ENCODE data around the gene PCP2.

The PCP2 gene

DNA sequence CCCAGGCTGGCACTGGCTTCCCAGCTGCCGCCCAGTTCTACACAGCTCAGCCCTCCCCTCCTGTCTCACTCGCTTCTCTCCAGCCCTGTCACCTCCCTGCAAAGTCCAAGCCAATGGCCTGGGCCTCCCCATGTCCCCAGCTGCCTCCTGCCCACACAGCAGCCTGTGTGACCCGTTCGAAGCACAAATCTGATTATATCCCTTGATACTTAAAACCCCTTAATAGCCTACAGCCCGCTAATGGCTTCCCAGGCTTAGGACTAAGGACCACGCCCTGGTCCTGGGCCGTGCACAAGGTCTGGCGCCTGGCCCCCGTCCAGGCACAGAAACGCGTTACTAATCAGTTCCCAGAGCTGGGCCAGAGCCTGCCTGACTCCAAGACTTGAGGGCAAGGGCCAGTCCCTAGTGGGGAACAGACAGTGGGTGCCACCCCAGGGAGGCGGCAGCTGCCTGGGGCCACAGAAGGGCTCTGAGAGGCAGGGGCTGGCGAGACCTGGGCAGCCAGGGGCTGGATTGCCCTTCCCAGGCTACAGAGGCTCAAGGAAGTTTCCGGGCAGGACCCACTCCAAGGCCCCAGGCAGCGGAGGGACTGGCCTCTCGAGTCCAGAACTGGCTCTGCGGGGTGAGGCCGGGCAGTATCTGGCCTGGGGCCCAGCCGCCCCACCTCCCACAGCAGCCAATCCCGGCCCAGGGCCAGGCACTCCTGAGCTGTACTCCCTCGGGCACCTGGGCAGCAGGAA is 14.6 kb downstream of the PCP2 start:
- no peak for DNase-seq (ENCODE audit: low read depth in 3 of 3)

DNA sequence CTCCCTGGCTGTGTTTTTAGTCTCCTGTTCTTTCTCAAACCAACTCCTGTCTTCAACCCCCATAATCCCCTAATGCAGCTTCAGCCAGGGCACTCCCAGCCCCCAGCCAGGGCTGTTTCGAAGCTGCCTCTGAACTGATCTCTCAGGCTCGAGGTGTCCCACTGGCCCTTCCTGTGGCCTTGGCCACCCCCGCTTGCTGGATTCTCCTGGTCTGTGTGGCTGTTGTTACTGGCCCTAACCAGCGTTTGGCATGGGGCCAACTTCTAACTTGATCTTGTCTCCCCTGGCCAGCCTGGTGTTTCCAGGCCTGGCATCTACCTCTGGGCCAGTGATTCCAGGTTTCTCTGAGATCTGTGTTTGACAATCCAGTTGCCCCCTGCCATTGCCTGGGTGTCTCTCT is 15.2 kb downstream of the PCP2 start:
- no peak for DNase-seq (ENCODE audit: low read depth in 3 of 3)

DNA sequence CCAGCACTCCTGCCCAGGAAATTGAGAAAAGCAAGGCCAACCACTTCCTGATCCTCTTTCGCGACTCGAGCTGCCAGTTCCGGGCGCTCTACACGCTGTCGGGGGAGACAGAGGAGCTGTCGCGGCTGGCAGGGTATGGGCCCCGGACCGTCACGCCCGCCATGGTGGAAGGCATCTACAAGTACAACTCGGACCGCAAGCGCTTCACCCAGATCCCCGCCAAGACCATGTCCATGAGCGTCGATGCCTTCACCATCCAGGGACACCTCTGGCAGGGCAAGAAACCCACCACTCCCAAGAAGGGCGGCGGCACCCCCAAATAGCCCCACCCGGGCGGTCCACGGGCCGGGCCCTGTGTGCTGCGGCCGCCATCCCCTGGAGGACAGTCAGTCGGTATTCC is 15.8 kb downstream of the PCP2 start:
- DNase-seq (ENCODE audit: low read depth in 3 of 3) = no peak

DNA sequence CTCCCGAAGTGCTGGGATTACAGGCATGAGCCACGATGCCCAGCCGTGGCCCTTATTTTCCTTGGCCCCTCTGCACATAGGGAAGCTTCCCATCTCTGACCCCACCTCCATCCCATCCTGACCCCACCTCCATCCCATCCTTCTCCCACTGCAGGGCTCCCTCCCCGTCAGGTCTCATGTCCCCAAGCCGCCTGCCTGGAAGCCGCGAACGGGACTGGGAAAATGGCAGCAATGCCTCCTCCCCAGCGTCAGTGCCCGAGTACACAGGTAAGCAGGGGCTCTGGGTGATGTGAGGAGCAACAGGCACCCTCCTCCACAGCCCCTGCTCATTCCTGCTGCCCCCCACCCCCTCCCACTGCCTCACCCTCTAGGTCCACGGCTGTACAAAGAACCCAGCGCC is 16.3 kb downstream of the PCP2 start:
- DNase-seq (ENCODE audit: low read depth in 3 of 3) = no peak

DNA sequence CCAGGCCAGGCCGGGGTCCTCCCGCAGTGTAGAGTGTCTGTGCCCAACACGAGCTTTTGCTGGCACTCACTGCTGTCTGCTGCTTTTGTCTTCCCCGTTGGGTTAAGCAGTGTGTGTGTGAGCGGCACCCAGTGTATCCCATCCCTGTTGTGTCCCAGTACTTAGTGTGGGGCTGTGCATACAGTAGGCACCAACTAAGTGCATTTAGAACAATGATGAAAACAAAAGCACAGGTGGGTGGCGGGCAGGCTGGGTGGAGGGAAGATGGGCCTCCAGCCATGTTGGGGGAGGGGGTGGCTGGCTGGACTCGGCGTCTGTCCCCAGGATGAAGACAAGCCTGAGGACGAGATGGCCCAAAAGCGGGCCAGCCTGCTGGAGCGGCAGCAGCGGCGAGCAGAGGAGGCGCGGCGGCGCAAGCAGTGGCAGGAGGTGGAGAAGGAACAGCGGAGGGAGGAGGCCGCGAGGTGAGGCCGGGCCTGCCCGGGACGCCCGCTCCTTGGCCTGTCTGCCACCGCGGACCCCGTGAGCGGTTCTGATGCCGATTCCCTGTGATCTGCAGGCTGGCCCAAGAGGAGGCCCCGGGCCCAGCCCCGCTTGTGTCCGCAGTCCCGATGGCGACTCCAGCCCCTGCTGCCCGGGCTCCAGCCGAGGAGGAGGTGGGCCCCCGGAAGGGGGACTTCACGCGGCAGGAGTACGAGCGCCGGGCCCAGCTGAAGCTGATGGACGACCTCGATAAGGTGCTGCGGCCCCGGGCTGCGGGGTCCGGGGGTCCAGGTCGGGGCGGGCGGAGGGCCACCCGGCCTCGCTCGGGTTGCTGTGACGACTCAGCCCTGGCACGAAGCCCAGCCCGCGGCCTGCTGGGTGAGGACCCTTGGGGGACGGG is 18.4 kb downstream of the PCP2 start:
- no peak for DNase-seq (ENCODE audit: low read depth in 3 of 3)

DNA sequence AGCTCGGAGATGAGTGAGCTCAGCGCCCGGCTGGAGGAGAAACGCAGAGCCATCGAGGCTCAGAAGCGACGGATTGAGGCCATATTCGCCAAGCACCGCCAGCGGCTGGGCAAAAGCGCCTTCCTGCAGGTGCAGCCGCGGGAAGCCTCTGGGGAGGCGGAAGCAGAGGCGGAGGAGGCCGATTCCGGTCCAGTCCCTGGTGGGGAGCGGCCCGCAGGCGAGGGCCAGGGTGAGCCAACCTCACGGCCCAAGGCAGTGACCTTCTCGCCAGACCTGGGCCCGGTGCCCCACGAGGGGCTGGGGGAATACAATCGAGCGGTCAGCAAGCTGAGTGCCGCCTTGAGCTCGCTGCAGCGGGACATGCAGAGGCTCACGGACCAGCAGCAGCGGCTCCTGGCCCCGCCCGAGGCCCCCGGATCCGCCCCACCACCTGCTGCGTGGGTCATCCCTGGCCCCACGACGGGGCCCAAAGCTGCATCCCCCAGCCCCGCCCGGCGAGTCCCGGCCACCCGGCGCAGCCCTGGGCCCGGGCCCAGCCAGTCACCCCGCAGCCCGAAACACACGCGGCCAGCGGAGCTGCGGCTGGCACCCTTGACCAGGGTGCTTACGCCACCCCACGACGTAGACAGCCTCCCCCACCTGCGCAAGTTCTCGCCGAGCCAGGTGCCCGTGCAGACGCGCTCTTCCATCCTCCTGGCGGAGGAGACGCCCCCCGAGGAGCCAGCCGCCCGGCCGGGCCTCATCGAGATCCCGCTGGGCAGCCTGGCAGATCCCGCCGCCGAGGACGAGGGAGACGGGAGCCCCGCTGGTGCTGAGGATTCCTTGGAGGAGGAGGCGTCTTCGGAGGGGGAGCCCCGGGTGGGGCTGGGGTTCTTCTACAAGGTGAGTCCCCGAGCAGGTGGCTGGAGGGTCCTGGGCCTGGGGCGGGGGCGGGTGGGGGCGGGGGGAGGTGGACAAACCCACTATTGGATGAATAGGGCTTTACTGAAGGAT is 20.9 kb downstream of the PCP2 start:
- no peak for DNase-seq (ENCODE audit: low read depth in 3 of 3)

DNA sequence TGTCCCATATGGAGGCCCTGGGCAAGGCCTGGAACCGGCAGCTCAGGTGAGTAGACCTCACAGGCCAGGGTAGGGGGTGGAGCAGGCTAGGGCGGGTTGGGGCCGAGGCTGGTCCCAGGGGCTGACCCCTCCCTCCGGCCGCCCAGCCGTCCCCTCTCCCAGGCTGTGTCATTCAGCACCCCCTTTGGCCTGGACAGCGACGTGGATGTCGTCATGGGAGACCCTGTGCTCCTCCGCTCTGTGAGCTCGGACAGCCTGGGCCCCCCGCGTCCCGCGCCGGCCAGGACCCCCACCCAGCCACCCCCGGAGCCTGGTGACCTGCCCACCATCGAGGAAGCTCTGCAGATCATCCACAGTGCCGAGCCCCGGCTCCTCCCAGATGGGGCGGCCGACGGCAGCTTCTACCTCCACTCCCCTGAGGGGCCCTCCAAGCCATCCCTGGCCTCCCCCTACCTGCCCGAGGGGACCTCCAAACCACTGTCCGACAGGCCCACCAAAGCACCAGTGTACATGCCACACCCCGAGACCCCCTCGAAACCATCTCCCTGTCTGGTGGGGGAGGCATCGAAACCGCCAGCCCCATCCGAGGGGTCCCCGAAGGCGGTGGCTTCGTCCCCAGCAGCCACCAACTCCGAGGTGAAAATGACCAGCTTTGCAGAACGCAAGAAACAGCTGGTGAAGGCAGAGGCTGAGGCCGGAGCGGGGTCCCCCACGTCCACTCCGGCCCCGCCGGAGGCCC is 21.8 kb downstream of the PCP2 start:
- DNase-seq (ENCODE audit: low read depth in 3 of 3) = no peak

DNA sequence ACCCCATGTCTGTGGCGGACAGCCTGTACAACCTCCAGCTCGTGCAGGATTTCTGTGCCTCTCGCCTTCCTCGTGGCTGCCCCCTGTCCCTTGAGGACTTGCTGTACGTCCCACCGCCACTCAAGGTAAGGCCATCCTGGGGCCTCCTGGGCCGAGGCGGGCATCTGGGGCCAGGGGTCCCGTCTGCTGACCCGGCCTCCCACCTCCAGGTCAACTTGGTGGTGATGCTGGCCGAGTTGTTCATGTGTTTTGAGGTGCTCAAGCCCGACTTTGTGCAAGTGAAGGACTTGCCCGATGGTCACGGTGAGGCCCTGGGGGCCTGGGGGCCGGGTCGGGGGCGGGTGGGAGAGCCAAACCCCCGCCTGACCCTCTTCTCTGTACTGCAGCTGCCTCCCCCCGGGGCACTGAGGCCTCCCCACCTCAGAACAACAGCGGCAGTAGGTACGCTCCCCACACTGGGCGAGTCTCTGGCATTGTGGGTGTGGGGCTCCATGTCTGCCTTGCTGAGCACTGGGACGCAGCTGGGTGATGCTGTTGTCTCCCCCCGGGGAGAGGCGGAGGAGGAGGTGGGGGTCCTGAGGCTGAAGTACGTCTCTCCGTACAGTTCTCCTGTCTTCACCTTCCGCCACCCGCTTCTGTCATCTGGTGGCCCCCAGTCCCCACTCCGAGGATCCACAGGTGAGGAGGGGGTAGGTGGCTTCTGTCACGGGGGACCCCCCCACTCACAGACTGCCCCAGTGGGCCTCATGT is 22.9 kb downstream of the PCP2 start:
- DNase-seq (ENCODE audit: low read depth in 3 of 3) = no peak

DNA sequence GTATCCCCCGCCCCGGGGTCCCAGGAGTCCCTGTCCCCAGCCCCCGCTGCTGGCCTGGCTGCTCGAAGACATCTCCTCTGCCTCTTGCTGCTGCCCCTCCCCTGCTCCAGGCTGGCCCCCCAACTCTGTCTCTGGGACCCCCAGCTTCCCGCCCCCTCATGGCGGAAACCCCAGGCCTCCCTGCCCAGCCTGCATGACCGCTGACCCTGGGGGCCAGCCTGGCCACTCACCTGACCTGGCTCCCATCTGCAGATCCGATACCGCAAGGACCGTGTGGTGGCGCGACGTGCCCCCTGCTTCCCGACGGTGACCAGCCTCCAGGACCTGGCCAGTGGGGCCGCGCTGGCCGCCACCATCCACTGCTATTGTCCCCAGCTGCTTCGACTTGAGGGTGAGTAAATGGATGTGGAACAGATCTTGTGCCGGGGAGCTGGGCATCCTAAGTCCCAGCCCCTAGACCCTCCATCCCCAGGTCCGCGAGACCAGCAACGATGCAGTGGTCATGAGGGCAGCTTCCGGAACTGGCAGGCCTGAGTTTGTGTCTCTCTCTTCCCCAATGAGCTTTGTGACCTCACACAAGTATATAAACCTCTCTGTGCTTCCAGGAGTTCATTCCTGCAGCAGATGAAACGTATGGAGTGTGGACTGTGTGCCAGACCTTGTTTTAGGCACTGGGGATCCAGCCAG is 25.5 kb downstream of the PCP2 start:
- no peak for DNase-seq (ENCODE audit: low read depth in 3 of 3)

DNA sequence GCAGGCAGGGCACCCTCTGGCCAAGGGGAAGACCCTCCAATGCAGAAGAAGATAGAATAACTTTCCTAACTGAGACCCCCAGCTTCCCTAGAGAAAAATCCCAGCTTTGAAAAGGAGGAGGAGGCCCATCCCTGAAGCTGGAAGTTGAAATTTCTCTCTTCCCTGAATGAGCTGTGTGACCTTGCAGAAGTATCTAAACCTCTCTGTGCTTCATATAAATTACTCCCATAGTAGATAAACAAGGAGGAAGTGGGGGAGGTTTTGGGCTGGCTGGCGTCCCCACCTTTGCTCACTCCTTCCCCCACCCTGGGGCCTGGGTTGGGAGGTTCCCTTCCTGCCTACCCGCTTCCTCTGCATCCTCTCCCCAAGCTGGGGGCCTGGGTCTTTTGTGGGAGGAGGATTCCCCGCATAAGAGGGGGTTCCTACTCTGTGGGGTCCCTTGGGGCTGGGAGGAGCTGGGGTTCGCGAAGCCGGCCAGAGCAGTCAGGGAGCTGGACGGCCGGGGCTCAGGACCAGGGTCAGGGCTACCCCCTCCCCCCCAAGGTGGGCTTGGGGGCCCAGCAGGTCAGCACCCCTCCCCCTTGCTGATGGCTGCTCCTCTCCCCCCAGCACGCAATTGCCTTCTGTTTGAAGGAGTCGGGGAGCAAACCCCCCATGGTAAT is 26.2 kb downstream of the PCP2 start:
- DNase-seq (ENCODE audit: low read depth in 3 of 3) = no peak

DNA sequence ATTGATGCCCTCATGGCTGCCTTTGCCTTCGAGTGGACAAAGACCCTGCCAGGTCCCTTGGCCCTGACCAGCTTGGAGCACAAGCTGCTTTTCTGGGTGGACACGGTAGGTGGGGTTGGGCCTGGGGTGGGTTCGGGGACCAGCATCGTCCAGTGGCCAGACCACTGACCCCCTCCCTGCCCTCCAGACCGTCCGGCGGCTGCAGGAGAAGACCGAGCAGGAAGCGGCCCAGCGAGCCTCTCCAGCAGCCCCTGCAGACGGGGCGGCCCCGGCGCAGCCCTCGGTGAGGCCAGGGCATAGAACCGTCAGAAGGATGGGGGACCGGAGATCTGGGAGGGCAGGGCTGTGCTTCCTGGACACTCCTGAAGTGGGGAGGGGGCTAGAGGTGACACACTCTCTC is 27.2 kb downstream of the PCP2 start:
- DNase-seq (ENCODE audit: low read depth in 3 of 3) = no peak

DNA sequence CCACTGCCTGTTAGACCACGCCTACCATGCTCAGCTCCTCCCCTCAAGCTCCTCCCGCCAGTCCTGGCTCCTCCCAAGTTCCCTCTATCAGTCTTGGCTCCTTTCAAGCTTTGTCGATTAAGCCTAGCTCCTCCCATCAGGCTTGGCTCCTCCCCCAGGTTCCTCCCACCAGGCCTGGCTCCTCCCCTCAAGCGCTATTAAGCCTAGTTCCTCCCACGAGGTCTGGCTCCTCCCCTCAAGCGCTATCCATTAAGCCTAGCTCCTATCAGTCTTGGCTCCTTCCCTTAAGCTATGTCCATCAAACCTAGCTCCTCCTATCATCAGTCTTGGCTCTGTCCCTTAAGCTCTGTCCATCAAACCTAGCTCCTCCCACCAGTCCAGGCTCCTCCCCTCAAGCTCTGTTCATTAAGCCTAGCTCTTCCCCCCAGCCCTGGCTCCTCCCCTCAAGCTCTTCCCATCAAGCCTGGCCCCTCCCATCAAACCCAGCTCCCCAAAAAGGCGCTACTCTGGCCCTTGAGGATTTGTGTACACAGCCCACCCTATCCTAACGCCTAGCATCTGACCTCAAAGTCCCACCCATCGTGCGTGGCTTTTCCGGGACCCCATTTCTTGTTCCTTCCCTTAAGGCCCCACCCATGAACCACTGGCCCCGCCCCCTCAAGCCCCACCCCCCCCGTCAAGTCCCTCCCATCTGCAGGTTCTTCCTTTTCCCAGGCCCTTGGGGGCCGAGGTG is 27.9 kb downstream of the PCP2 start:
- peak in 2 of 3 donors; percentile 36 to 43 for DNase-seq (ENCODE audit: low read depth in 3 of 3)

DNA sequence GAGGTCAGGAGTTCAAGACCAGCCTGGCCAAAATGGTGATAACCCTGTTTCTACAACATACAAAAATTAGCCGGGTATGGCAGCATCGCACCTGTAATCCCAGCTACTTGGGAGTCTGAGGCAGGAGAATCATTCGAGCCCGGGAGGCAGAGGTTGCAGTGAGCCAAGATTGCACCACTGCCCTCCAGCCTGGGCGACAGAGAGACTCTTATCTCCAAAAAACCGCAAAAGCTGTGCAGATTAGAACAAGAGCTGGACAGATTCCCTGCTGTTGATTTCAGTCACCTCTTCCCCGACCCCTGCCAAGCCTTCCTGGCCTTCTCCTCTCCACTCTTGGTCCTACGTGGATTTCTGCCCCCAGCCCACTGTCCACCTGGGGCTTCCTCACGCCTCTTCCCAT is 29.6 kb downstream of the PCP2 start:
- no peak for DNase-seq (ENCODE audit: low read depth in 3 of 3)

DNA sequence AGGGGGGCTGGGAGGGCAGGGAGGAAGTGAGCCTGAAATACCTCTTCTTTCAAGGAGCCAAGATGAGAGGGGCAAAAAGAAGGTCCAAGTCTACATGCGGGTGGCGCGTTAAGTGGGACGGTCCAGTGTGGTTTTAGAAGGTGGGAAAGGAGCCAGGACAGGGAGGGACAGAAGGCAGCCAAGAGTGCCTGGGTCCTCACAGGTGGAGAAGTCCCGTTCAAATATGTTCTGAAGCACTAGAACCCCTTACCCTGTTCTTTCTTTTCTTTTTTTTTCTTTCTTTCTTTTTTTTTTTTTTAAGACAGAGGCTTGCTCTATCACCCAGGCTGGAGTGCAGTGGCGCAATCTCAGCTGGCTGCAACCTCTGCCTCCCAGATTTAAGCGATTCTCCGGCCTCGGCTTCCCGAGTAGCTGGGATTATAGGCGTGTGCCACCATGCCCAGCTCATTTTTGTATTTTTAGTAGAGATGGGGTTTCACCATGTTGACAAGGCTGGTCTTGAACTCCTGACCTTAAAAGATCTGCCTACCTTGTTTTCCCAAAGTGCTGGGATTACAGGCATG is 30.5 kb downstream of the PCP2 start:
- DNase-seq (ENCODE audit: low read depth in 3 of 3) = no peak

DNA sequence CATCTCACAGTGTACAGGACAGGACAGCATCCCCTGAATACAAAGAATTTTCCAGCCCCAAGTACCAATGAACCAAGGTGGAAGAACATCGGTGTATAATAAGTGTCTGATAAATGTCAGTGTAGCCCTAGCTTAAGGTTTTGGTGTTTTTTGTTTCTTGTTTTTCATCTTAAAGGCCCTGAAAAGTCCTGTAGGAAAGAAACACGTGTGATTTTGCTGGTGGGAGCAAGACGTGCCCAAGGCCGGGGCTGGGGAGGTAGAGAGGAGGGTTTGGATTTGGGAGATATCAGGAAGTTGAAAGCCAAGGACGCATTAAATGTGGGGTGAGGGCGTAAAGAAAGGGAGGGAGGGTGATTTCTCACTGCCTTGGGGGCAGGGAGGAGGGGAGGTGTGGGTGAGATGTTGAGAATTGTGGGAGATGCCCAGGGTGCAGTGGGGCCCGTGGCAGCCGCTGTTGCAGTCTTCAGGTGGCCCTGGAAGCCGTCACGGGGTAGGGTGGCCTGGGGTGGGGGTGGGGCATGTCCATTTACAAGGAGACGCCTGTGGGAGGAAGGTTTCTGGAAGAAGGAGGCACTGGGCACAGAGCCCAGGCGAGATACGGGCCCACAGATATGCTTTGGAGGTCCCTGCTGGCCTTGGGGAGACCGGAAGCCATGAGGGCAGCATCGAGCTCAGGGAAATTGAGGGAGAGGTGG is 31.1 kb downstream of the PCP2 start:
- DNase-seq (ENCODE audit: low read depth in 3 of 3) = no peak

DNA sequence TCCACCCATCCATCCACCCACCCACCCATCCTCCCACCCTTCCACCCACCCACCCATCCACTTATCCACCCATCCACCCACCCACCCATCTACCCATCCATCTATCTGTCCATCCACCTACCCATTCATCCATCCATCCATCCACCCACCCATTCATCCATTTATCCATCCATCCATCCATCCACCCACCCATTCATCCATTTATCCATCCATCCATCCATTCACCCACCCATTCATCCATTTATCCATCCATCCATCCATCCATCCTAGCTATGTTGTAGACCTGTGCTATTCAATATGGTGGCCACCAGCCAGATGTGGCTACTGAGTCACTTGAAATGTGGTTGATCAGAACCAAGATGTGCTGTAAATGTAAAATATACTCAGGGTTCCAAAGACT is 32.8 kb downstream of the PCP2 start:
- no peak for DNase-seq (ENCODE audit: low read depth in 3 of 3)

DNA sequence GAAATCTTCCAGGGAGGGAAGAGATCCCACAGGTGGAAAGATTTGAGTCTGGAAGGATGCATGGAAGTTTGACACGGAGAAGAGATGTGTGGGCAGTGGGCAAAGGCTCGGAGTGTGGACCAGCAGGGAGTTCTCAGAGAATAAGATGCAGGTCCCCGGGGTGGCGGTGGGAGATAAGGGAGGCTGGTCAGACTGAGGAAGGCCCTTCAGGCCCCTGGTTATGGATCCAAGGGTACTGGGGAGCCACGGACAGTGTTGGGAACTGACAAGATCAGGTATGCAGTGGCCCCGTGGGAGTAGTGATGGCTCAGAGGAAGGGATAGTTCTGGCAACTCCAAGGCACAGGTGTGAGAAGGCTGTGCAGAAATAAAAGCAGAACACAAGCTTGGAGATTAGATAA is 35.3 kb downstream of the PCP2 start:
- DNase-seq (ENCODE audit: low read depth in 3 of 3) = no peak

DNA sequence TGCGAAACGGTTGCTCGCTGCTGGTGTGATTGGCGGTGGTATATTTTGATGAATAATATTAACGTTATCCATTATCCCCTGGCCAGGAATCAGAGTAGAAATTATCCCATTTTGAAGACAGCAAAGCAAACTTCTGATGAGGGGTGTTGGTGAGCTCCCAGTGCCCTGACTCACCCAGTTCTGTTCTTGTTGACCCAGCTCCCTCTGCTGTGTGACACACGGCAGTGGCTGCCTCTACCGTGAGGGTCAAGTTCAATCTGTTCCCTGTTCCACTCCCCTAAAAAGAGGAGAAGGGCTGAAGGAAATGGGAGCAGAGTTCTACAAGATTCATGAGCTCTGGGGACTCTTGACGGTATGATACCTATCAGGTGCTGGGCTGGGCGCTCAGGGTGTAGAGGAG is 35.8 kb downstream of the PCP2 start:
- no peak for DNase-seq (ENCODE audit: low read depth in 3 of 3)
